ENCODE measurements around the gene CALR3.

The CALR3 gene

GRCh38 chr19:16457195-16457953 is 38.6 kb downstream of the CALR3 start:
- no peak overlapping the region for H4K5ac ChIP-seq (ENCODE audit: low read length)
- no peak for DNase-seq
- H2BK120ac ChIP-seq (ENCODE audit: low read depth, low read length): no peak overlapping the region
- H3K23ac ChIP-seq (ENCODE audit: low read length): no peak overlapping the region
- peak overlapping the region; percentile 10 for H3K56ac ChIP-seq (ENCODE audit: low read length)
- H2BK15ac ChIP-seq (replicated peaks; ENCODE audit: low read depth): no peak overlapping the region
- H3K4me1 ChIP-seq (ENCODE audit: control insufficient read depth, low read depth, low read length): peaks cover 12% of the 10 kb centered on the region
- no CpG with 5 or more reads among the region's 16 CpGs for WGBS (ENCODE audit: extremely low coverage, insufficient coverage, low lambda C conversion rate)
- no peak overlapping the region for H4K8ac ChIP-seq (ENCODE audit: low read depth, low read length)
- no peak overlapping the region for H3K4ac ChIP-seq (ENCODE audit: low read depth, low read length)
- no peak overlapping the region for H3K18ac ChIP-seq (ENCODE audit: low read length)
- no peak overlapping the region for H3K4me2 ChIP-seq (ENCODE audit: low read length)
- no peak overlapping the region for H2BK5ac ChIP-seq (ENCODE audit: low read length)
- no peaks in the 10 kb centered on the region for H3K27me3 ChIP-seq (ENCODE audit: insufficient read depth, low read length, poor library complexity)
- H3K4me3 ChIP-seq (ENCODE audit: low read length): no peak overlapping the region
- no peak overlapping the region for H3K9ac ChIP-seq (ENCODE audit: low read length)
- no peaks in the 10 kb centered on the region for H3K36me3 ChIP-seq (ENCODE audit: control insufficient read depth, insufficient read depth, low read length)
- no peak overlapping the region for H2AK5ac ChIP-seq (ENCODE audit: low read length)
- H3K79me2 ChIP-seq (ENCODE audit: control insufficient read depth, insufficient read depth, low read length): peaks cover 39% of the 10 kb centered on the region
- peaks cover 28% of the 10 kb centered on the region for H3K79me1 ChIP-seq (ENCODE audit: low read length)
- peak overlapping the region; percentile 13 for H3K27ac ChIP-seq (ENCODE audit: low read depth, low read length)

GRCh38 chr19:16456652-16457194 is 39.2 kb downstream of the CALR3 start:
- H3K4me2 ChIP-seq (ENCODE audit: low read length): no peak overlapping the region
- H4K5ac ChIP-seq (ENCODE audit: low read length): no peak overlapping the region
- H3K79me2 ChIP-seq (ENCODE audit: control insufficient read depth, insufficient read depth, low read length): peaks cover 39% of the 10 kb centered on the region
- DNase-seq: no peak
- H3K36me3 ChIP-seq (ENCODE audit: control insufficient read depth, insufficient read depth, low read length): no peaks in the 10 kb centered on the region
- no peak overlapping the region for H3K56ac ChIP-seq (ENCODE audit: low read length)
- no peak overlapping the region for H3K27ac ChIP-seq (ENCODE audit: low read depth, low read length)
- no peak overlapping the region for H2BK120ac ChIP-seq (ENCODE audit: low read depth, low read length)
- H3K18ac ChIP-seq (ENCODE audit: low read length): no peak overlapping the region
- H3K79me1 ChIP-seq (ENCODE audit: low read length): peaks cover 28% of the 10 kb centered on the region
- H2BK5ac ChIP-seq (ENCODE audit: low read length): no peak overlapping the region
- no peak overlapping the region for H3K4me3 ChIP-seq (ENCODE audit: low read length)
- H3K23ac ChIP-seq (ENCODE audit: low read length): no peak overlapping the region
- no peak overlapping the region for H2AK5ac ChIP-seq (ENCODE audit: low read length)
- no peak overlapping the region for H3K9ac ChIP-seq (ENCODE audit: low read length)
- no peak overlapping the region for H2BK15ac ChIP-seq (replicated peaks; ENCODE audit: low read depth)
- H4K8ac ChIP-seq (ENCODE audit: low read depth, low read length): no peak overlapping the region
- WGBS (ENCODE audit: extremely low coverage, insufficient coverage, low lambda C conversion rate): no CpG with 5 or more reads among the region's 11 CpGs
- no peaks in the 10 kb centered on the region for H3K27me3 ChIP-seq (ENCODE audit: insufficient read depth, low read length, poor library complexity)
- peaks cover 12% of the 10 kb centered on the region for H3K4me1 ChIP-seq (ENCODE audit: control insufficient read depth, low read depth, low read length)
- no peak overlapping the region for H3K4ac ChIP-seq (ENCODE audit: low read depth, low read length)

DNA sequence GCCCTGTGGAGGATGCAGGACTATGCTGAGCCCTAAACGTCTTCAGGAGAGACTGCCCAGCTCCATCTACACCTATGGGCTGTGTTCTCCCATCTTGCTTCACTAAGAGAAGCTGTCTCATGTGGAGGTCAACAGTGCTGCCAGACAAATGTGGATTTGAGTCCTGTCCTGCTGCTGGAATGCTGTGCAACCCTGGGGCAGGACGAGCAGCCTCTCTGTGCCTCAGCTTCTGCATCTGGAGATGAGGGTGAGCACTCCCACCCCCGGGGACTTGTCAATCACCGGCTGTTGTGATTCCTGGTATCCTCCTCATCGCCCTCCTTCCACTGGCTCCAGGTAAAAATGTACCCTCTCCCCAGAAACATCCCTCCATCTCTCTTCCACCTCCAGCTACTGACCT is 40.5 kb downstream of the CALR3 start:
- peaks cover 25% of the 10 kb centered on the region for H3K79me1 ChIP-seq (ENCODE audit: low read length)
- H3K18ac ChIP-seq (ENCODE audit: low read length): no peak overlapping the region
- no peaks in the 10 kb centered on the region for H3K36me3 ChIP-seq (ENCODE audit: control insufficient read depth, insufficient read depth, low read length)
- no peak overlapping the region for H3K56ac ChIP-seq (ENCODE audit: low read length)
- H3K4me1 ChIP-seq (ENCODE audit: control insufficient read depth, low read depth, low read length): peaks cover 12% of the 10 kb centered on the region
- H3K9ac ChIP-seq (ENCODE audit: low read length): no peak overlapping the region
- H3K27me3 ChIP-seq (ENCODE audit: insufficient read depth, low read length, poor library complexity): no peaks in the 10 kb centered on the region
- peaks cover 34% of the 10 kb centered on the region for H3K79me2 ChIP-seq (ENCODE audit: control insufficient read depth, insufficient read depth, low read length)
- no peak for DNase-seq
- no peak overlapping the region for H2BK5ac ChIP-seq (ENCODE audit: low read length)
- no peak overlapping the region for H3K27ac ChIP-seq (ENCODE audit: low read depth, low read length)
- no CpG with 5 or more reads among the region's 5 CpGs for WGBS (ENCODE audit: extremely low coverage, insufficient coverage, low lambda C conversion rate)
- H3K4me3 ChIP-seq (ENCODE audit: low read length): no peak overlapping the region
- H4K8ac ChIP-seq (ENCODE audit: low read depth, low read length): no peak overlapping the region
- no peak overlapping the region for H3K4ac ChIP-seq (ENCODE audit: low read depth, low read length)
- H4K5ac ChIP-seq (ENCODE audit: low read length): no peak overlapping the region
- H2BK120ac ChIP-seq (ENCODE audit: low read depth, low read length): no peak overlapping the region
- no peak overlapping the region for H3K23ac ChIP-seq (ENCODE audit: low read length)
- H3K4me2 ChIP-seq (ENCODE audit: low read length): no peak overlapping the region
- H2BK15ac ChIP-seq (replicated peaks; ENCODE audit: low read depth): no peak overlapping the region
- H2AK5ac ChIP-seq (ENCODE audit: low read length): no peak overlapping the region

DNA sequence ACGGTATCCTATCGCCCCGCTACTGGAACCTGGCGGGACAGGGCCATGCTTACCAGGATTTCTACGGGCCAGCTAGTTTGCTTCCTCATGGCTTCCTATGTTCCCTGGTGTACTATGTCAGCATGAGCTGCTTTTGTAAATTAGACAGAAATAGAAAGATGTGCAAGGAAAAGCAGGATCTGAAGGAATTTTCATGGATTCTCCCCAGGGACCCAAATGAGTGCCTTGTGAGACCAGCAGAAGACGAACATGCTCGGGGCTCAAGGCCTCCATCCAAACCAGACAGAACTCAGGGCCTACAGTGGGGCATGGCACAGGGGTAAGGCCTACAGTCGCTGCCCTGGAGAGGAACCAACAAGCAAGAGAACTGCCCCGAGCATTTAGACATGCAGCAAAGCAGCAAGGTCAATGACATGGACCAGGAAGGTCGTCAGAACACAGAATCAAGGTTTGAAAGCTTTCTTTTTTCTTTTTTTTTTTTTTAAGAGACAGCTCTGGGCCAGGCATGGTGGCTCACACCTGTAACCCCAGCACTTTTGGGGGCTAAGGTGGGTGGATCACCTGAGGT is 41.5 kb downstream of the CALR3 start:
- no peak overlapping the region for H3K23ac ChIP-seq (ENCODE audit: low read length)
- H3K9ac ChIP-seq (ENCODE audit: low read length): no peak overlapping the region
- no peak overlapping the region for H3K18ac ChIP-seq (ENCODE audit: low read length)
- no peak overlapping the region for H4K5ac ChIP-seq (ENCODE audit: low read length)
- no peak overlapping the region for H3K27ac ChIP-seq (ENCODE audit: low read depth, low read length)
- peaks cover 25% of the 10 kb centered on the region for H3K79me1 ChIP-seq (ENCODE audit: low read length)
- peaks cover 31% of the 10 kb centered on the region for H3K79me2 ChIP-seq (ENCODE audit: control insufficient read depth, insufficient read depth, low read length)
- H2BK5ac ChIP-seq (ENCODE audit: low read length): no peak overlapping the region
- no peaks in the 10 kb centered on the region for H3K36me3 ChIP-seq (ENCODE audit: control insufficient read depth, insufficient read depth, low read length)
- WGBS (ENCODE audit: extremely low coverage, insufficient coverage, low lambda C conversion rate): no CpG with 5 or more reads among the region's 10 CpGs
- no peak overlapping the region for H3K4ac ChIP-seq (ENCODE audit: low read depth, low read length)
- H4K8ac ChIP-seq (ENCODE audit: low read depth, low read length): no peak overlapping the region
- H3K4me1 ChIP-seq (ENCODE audit: control insufficient read depth, low read depth, low read length): peaks cover 9% of the 10 kb centered on the region
- no peaks in the 10 kb centered on the region for H3K27me3 ChIP-seq (ENCODE audit: insufficient read depth, low read length, poor library complexity)
- H3K4me3 ChIP-seq (ENCODE audit: low read length): no peak overlapping the region
- no peak overlapping the region for H3K56ac ChIP-seq (ENCODE audit: low read length)
- no peak overlapping the region for H2BK120ac ChIP-seq (ENCODE audit: low read depth, low read length)
- DNase-seq: no peak
- no peak overlapping the region for H2AK5ac ChIP-seq (ENCODE audit: low read length)
- H3K4me2 ChIP-seq (ENCODE audit: low read length): no peak overlapping the region
- H2BK15ac ChIP-seq (replicated peaks; ENCODE audit: low read depth): no peak overlapping the region

DNA sequence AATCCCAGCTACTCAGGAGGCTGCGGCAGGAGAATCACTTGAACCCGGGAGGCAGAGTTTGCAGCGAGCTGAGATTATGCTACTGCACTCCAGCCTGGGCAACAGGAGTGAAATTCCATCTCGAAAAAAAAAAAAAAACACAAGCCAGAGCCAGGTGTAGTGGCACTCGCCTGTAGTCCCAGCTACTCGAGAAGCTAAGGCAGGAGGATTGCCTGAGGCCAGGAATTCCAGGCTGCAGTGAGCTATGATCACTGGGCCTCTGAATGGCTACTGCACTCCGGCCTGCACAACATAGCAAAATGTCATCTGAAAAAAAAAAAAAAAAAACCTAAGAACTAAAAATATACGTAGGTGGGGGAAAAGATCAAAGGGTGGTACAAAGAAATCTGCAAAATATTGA is 43.6 kb downstream of the CALR3 start:
- Histone ChIP-seq H3K36me3 (ENCODE audit: control insufficient read depth, insufficient read depth, low read length) (no peaks in the 10 kb centered on the region), H3K79me2 (ENCODE audit: control insufficient read depth, insufficient read depth, low read length) (peaks cover 23% of the 10 kb centered on the region), H3K23ac (ENCODE audit: low read length) (no peak overlapping the region), H4K5ac (ENCODE audit: low read length) (no peak overlapping the region), H4K8ac (ENCODE audit: low read depth, low read length) (no peak overlapping the region), H3K56ac (ENCODE audit: low read length) (no peak overlapping the region), H3K27me3 (ENCODE audit: insufficient read depth, low read length, poor library complexity) (no peaks in the 10 kb centered on the region), H2AK5ac (ENCODE audit: low read length) (no peak overlapping the region), H3K79me1 (ENCODE audit: low read length) (peaks cover 20% of the 10 kb centered on the region), H3K9ac (ENCODE audit: low read length) (no peak overlapping the region), H3K4me2 (ENCODE audit: low read length) (no peak overlapping the region), H3K4ac (ENCODE audit: low read depth, low read length) (no peak overlapping the region), H2BK15ac (replicated peaks; ENCODE audit: low read depth) (no peak overlapping the region), H2BK5ac (ENCODE audit: low read length) (no peak overlapping the region), H3K4me3 (ENCODE audit: low read length) (no peak overlapping the region), H3K4me1 (ENCODE audit: control insufficient read depth, low read depth, low read length) (peaks cover 3% of the 10 kb centered on the region), H3K18ac (ENCODE audit: low read length) (no peak overlapping the region), H2BK120ac (ENCODE audit: low read depth, low read length) (no peak overlapping the region), H3K27ac (ENCODE audit: low read depth, low read length) (no peak overlapping the region)
- peak; percentile 89 for DNase-seq
- no CpG with 5 or more reads among the region's 8 CpGs for WGBS (ENCODE audit: extremely low coverage, insufficient coverage, low lambda C conversion rate)

All from mesendoderm (in vitro differentiated cells).